HPDE6-E6E7 (cell line): ENCODE data around the gene PCSK5.
A peak's percentile ranks its signal among the peaks of the same experiment; 100 is the strongest.

ENCODE experiments used
- DNase-seq: peaks from one replicate; pipeline ENCODE4 v3.0.0; 2011; ENCODE audit warnings: missing footprints; ENCODE audit errors: extremely low spot score

The PCSK5 gene

DNA sequence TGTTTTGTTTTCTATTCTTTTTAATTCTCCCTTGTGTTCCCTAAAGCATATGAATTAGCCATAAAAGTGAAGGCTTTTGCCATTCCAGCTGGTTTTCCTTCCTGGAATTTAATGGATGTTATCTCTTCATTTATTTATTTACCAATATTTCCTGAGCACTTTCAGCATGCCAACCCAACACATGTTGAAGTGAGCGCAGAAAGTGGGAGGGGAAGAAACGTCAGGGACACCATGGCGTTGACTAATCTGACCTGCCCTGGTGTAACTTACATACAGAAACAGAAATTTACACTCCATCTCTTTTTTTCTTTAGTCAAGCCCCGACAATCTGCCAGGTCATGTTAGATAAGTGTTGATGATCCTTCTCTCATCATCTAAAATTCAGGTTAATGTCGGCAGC lies 247.5 kb downstream of the PCSK5 start:
- no peak for DNase-seq

- no peak for DNase-seq
These were observed 247.9 kb downstream of the PCSK5 start for GRCh38 chr9:76138360-76138759.

DNA sequence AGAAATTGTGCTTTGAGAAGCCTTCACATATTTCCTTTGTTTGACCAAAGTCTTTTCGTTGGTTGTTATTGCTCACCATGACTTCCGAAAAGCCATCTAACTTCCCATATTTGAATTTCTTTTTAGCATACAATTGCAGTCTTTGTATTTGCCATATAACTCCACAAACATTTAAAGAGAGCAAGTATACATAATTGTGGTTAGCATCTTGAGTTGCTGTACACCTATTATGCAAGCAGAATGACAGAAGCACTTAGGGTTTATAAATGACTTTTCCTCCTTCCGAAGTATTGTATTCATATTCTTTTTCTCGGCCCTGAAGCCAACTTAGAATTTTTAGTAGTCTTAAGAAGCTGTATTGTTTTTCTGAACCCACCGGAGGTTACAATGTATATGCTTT lies 253.4 kb downstream of the PCSK5 start:
- DNase-seq = no peak

GRCh38 chr9:76150013-76150412 lies 259.5 kb downstream of the PCSK5 start:
- DNase-seq = no peak

GRCh38 chr9:76151267-76151666 lies 260.8 kb downstream of the PCSK5 start:
- DNase-seq = no peak

GRCh38 chr9:76153339-76153738 lies 262.9 kb downstream of the PCSK5 start:
- DNase-seq = no peak

DNA sequence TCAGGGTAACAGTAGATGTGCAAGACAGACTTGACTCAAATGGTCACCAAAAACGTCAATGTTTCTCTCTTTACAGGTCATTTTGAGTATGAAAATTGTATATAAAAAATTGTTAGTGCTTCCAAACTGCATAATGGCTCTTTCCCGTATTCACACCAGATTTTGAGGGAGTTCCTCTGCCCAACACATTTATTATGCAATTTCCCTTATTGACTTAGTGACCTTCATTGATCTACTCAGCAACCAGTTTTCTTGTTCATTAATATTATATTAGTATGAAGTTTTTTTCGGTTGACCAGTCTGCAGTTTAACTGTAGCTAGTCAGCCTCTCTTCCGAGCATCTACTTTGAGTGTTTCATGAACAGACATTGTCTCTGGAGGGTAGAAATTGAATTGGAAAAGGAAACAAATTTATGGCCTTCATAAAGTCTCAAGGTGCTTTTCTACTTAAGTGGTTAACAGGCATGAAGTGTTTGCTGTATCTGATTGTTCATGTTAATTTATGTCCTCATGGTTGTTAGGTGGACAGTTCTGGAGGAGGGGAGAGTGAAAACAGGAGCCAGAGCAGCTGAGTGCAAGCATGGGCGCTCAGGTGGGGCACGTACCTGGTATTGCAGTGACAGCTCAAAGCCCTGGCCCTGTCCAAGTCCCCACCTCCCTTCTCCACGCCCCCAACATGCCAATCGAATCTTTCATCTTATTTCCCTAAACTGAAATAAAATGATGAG lies 263.6 kb downstream of the PCSK5 start:
- no peak for DNase-seq

GRCh38 chr9:76155361-76155760 lies 264.9 kb downstream of the PCSK5 start:
- no peak for DNase-seq

DNA sequence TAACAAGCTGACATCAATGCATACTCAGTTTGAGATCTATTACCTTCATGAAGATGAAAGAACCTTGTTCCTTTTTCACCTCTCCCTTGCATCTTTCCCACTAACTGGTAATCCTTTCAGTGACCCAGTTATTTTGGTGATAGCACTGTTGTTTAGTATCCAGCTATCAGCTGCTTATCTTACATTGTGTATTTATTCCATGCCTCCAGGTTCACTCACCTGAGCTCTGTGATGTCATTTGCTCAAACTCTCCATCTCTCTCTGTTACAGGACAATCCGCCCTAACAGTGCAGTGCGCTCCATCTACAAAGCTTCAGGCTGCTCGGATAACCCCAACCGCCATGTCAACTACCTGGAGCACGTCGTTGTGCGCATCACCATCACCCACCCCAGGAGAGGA lies 268.2 kb downstream of the PCSK5 start:
- DNase-seq = no peak

GRCh38 chr9:76159293-76159926 lies 268.9 kb downstream of the PCSK5 start:
- DNase-seq = no peak

GRCh38 chr9:76161106-76161505 lies 270.6 kb downstream of the PCSK5 start:
- no peak for DNase-seq

DNA sequence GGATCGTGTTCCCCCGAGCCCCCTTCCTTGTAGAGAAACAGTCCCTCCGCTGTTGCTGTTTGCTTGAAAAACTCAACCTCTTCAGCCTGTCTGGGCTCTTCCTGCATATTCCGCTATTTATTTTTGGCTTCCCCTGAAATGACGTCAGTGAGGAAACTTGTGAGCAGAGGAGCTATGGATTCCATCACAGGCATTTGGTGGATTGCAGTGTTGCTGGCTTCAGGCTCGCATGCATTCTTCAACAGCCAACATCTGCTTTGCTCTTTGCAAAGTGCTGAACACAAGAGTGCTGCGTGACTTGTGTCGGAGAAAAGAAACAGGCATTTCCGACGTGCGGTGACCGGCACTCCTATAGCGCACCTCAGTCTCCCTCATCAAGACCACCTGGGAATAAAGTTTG lies 271.1 kb downstream of the PCSK5 start:
- DNase-seq = no peak

- DNase-seq = no peak
These were observed 271.7 kb downstream of the PCSK5 start for GRCh38 chr9:76162086-76162730.

DNA sequence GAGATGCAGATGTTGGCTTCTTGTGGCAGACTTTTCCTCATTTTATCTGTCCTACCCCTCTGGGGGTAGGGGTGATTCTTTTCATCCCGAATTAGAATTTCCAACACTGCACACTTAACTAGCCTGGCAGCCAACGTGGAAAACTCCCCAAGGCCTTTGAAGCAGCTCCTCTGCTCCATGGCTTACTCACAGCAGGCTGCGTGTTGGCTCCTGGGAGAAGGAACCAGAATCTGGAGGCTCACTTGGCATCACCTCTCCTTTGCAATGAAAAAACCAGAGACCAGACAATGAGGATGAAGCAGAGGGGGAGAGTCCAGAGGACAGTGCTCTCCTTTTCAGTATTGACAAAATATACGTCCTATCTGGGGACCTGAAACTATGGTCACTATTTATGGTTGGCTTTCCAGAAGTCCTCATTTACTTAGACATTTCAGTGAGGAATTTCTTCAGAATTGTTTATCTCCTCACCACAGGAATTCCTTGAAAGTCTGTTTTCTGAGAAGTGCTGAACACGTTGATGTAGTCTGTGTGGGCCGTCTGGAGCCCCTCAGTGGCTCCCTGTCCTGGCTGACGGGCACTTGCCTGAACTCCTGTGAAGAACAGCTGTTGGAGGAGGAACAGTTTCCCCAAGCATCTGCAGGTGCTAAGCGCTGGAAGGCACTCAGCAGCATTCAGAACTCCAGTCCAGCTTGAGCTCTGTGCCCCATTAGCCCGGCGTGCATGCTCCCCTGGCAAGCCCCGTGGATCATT lies 272.5 kb downstream of the PCSK5 start:
- no peak for DNase-seq

- DNase-seq = no peak
These were observed 276.1 kb downstream of the PCSK5 start for GRCh38 chr9:76166526-76166925.

- no peak for DNase-seq
These were observed 285.7 kb downstream of the PCSK5 start for GRCh38 chr9:76176171-76176570.

GRCh38 chr9:76177931-76178330 lies 287.5 kb downstream of the PCSK5 start:
- no peak for DNase-seq

- DNase-seq = no peak
These were observed 290.1 kb downstream of the PCSK5 start for GRCh38 chr9:76180541-76180940.

DNA sequence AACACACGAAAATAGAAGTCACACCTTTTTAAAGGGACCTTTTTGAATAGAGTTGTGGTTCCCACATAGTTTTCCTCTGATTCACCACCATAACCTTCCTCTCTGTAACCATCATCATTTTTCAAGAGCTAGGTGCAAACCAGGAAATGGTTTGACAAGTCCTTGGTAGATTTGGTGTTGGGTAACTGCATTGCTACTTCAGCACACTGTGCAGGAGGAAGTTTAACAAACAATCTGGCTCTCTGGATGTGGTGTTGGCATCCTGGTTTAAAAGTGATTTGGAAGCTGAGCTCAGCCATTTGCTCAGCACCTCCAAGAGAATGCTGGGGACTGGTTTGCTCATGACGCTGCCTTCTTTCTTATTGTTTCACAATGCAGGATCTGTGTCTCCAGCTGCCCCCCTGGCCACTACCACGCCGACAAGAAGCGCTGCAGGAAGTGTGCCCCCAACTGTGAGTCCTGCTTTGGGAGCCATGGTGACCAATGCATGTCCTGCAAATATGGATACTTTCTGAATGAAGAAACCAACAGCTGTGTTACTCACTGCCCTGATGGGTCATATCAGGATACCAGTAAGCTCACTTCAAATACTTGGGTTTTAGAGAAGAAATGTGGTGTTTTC lies 290.7 kb downstream of the PCSK5 start:
- DNase-seq = peak; percentile 11

DNA sequence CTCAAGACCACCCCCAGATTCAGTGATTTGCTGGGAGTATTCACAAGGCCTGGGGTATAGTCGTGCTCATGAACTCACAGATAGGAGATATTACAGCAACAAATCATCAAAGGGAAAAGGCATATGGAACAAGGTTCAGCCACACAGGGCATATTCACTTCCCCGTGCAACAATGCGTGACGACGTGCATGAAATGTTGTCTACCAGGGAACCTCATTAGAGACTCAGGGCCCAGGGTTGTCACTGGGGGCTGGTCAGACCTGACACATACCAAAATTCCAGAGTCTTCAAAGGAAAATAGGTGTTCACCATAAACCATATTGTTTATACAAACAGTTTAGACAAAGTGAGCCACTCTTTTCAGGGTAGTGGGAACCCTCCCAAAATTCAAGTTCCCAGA lies 291.3 kb downstream of the PCSK5 start:
- no peak for DNase-seq

DNA sequence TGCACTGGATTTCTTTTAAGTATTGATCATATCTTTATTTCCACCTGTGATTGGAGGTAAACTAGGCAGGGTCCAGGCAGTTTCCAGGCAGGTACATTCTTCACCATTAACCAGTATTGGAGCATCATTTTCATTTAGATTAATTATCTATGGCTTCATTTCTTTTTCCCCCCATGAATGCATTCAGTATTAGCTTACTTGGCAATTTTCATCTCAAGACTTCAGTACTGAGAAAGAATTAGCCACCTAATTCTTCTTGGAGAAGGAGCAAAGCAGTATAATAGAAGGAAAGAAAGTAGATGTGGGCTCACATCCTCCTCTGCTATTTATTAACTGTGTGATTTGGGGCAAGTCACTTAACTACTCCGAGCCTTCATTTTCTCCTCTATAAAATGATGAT lies 295.0 kb downstream of the PCSK5 start:
- no peak for DNase-seq

DNA sequence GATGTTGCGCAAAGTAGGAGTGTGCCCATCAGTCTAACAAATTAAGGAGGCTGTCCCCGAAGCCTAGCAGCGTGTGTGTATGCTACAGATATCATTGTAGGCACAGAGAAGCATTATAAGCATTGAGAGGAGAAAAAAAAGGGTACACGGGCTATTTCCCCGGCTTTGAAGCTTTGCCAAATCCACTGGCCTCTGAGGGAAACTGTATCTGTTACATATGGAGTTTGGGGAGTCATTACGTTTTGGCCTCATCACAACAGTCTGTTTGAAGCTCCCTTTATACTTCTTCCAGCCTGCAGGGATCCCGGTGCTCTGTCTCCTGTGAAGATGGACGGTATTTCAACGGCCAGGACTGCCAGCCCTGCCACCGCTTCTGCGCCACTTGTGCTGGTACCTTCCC lies 297.8 kb downstream of the PCSK5 start:
- no peak for DNase-seq
